Measurements from ENCODE around the gene DNAJC6.
A peak's percentile ranks its signal among the peaks of the same experiment; 100 is the strongest.

DNAJC6 gene

DNA sequence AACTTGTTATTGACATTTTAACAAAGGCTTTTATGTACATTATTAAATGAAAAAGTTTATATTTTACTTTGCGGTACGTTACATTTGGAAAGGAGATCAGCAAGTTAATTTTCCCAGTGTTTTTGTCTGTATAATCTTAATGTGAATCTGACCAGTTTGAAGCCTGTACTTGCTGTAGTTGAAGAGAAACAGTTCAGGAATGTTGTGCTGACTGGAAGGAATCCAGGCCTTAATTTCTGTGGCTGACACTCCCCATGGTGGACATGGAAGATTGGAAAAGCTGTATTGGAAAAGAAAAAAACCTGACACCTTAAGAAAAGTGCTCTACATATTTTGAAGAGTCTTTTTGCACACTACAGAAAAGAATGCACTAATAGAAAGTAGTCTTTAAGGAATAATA, 126.6 kb downstream of the DNAJC6 start:
- DNase-seq (ENCODE audit: insufficient read length, low spot score) (no peak), FAIRE-seq (peak; percentile 35)
- TF ChIP-seq, protein P1, sequence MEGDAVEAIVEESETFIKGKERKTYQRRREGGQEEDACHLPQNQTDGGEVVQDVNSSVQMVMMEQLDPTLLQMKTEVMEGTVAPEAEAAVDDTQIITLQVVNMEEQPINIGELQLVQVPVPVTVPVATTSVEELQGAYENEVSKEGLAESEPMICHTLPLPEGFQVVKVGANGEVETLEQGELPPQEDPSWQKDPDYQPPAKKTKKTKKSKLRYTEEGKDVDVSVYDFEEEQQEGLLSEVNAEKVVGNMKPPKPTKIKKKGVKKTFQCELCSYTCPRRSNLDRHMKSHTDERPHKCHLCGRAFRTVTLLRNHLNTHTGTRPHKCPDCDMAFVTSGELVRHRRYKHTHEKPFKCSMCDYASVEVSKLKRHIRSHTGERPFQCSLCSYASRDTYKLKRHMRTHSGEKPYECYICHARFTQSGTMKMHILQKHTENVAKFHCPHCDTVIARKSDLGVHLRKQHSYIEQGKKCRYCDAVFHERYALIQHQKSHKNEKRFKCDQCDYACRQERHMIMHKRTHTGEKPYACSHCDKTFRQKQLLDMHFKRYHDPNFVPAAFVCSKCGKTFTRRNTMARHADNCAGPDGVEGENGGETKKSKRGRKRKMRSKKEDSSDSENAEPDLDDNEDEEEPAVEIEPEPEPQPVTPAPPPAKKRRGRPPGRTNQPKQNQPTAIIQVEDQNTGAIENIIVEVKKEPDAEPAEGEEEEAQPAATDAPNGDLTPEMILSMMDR (IDR thresholded peaks at IDR 0.05; ENCODE audit: insufficient read depth, missing control alignments) = no peak

DNA sequence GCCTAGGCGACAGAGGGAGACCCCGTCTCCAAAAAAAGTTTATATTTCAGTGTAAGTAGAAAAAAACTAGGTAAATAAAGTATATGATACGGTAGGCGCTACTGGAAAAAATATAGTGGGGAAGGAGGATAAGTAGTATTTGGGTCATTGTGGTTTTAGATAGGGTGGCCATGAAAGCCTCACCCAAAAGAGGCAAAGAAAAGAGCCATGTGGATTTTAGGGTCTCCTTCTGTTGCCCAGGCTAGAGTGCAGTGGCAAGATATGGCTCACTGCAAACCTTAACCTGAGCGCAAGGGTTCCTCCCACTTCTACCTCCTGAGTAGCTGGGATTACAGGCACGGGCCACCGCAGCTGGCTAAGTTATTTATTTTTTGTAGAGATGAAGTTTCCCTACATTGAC, 128.3 kb downstream of the DNAJC6 start:
- no peak for FAIRE-seq
- DNase-seq (ENCODE audit: insufficient read length, low spot score) = no peak
- TF ChIP-seq, protein P1 (IDR thresholded peaks at IDR 0.05; ENCODE audit: insufficient read depth, missing control alignments) = no peak

DNA sequence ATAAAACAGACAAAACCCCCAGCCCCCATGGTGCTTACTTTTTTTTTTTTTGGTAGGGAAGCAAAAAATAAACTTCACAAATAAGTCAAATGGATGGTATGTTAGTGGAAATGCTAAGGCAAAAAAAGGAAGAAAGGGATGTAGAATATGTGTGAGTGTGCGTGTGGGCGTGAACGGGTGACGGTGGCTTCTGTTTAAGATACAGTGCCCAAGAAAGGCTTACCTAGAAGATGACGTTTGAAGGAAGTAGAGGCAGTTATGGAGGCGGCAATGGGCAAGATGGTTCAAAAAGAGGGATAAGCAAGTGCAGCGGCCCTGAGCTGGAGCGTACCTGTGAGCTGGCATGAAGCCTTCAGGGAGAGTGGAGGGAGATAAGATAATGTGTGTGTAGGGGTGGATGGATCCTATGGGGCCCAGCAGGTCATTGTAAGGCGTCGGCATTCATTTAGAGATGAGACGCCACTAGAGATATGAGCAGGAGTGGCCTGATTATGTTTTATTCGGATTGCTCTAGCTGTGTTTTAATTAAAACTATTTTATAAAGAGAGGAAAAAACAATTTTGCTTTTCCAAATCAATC, 131.1 kb downstream of the DNAJC6 start:
- no peak for DNase-seq (ENCODE audit: insufficient read length, low spot score)
- TF ChIP-seq, protein P1 (IDR thresholded peaks at IDR 0.05; ENCODE audit: insufficient read depth, missing control alignments) = no peak
- no peak for FAIRE-seq

DNA sequence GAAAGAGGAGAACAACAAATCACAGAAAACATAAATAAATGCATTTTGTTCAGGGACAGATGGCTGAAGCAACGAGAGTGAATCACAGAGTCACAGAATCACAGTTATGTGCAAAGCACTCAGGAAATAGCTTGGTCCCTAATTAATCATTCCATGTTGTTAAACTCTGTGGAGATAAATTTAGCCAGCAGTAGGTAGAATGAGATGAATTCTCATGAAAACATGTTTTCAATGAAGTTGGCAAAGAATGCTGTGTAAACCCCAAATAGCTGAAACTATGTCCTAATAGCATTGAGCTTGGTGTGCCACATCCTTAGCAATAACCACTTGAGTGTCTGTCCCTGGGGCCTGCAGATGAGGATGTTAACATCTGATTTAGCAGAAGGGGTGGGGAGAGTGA, 131.6 kb downstream of the DNAJC6 start:
- FAIRE-seq (no peak), DNase-seq (ENCODE audit: insufficient read length, low spot score) (no peak)
- TF ChIP-seq, protein P1 (IDR thresholded peaks at IDR 0.05; ENCODE audit: insufficient read depth, missing control alignments) = no peak

DNA sequence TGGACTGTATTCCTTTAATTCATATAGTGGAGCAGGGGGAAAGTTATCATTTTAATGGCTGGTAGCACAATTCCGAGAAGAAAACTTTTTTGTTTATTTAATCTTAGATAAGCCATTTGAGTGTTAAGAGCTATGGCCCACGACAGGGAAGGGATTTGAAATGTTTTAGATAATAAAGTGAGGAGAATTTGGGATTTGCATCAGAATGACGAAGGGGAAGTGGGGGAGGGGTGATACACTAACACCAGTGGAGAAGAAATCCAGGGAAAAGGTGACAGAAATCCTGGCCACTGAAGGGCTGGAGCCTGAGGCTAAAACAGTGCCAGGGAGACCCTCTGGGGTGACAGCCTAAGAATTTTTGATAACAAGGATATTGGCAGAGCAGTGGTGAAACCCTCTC, 132.1 kb downstream of the DNAJC6 start:
- no peak for FAIRE-seq
- no peak for DNase-seq (ENCODE audit: insufficient read length, low spot score)

DNA sequence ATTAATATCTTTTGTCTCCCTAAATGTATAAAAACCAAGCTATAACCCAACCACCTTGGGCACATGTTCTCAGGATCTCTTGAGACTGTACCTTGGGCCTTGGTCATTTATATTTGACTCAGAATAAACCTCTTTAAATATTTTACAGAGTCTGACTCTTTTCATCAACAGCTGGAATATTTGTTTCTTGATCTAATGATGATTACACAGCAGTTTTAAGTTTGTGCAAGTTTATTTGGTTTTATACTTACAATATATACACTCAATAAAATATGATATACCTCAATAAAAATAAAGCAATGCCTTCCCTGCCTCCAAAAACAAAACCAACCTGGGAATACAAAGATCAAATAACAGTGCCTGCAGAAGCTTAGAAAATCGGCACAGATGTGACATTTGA, 133.1 kb downstream of the DNAJC6 start:
- DNase-seq (ENCODE audit: insufficient read length, low spot score) (no peak), FAIRE-seq (no peak)
- TF ChIP-seq, protein P1 (IDR thresholded peaks at IDR 0.05; ENCODE audit: insufficient read depth, missing control alignments) = no peak

More for the DNA sequence above, 132.1 kb downstream of the DNAJC6 start:
- TF ChIP-seq, protein P1 (IDR thresholded peaks at IDR 0.05; ENCODE audit: insufficient read depth, missing control alignments) = no peak

DNA sequence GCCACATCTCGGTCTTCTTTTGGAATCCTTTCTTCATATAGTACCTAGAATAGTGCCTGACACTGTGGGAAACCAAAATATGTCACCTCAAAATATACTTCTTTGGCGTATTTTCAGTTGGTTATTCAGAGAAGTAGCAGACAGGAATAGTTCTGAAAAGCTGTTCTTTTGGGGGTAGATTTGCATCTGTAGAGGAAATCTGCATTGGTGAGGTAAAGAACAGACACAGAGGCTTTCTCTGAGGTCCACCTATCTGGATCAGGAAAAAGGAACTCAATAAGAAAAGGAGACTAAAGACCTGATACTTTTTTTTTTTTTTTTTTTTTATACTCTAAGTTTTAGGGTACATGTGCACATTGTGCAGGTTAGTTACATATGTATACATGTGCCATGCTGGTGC, 134.3 kb downstream of the DNAJC6 start:
- no peak for FAIRE-seq
- no peak for DNase-seq (ENCODE audit: insufficient read length, low spot score)
- TF ChIP-seq, protein P1 (IDR thresholded peaks at IDR 0.05; ENCODE audit: insufficient read depth, missing control alignments) = no peak
